ENCODE results near the gene CACNA2D4. TPM values are rescaled to one million over a fixed set of nuclear protein-coding genes. Genes with fewer than 3 reads are reported as not detected.

Gene CACNA2D4
- total and polyA plus RNA-seq, 8 donors = 1.5 to 6.5 (median 1.9) TPM

DNA sequence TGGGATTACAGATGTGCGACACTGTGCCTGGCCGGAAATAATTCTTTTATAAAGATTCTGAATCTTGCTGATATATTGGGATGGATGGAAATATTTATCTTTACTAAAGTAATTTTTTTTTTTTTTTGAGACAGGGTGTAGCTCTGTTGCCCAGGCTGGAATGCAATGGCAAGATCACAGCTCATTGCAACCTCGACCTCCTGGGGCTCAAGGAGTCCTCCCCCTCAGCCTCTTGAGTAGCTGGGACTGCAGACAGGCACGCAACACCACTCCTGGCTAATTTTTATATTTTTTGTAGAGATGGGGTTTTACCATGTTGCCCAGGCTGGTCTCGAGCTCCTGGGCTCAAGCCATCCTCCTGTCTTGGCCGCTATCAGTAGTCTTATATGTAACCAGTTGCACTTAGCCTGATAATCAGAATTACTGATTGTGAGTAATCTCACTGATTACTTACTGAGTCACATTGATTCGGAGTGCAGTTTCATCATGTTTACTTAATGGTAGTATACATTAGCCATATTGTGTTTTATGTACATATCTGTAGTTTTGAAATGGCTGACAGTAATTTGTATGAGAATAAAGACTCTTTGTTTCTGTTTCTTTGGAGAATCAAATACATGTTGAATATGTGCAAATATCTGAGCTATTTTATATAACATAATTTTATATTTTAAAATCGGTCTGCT, 148.5 kb downstream of the CACNA2D4 start:
- H3K27ac ChIP-seq = no peak overlapping the region
- H3K36me3 ChIP-seq = peaks cover 0 to 27% of the 10 kb centered on the region in 2 donors
- DNase-seq = no peak
- TF ChIP-seq, protein P1, sequence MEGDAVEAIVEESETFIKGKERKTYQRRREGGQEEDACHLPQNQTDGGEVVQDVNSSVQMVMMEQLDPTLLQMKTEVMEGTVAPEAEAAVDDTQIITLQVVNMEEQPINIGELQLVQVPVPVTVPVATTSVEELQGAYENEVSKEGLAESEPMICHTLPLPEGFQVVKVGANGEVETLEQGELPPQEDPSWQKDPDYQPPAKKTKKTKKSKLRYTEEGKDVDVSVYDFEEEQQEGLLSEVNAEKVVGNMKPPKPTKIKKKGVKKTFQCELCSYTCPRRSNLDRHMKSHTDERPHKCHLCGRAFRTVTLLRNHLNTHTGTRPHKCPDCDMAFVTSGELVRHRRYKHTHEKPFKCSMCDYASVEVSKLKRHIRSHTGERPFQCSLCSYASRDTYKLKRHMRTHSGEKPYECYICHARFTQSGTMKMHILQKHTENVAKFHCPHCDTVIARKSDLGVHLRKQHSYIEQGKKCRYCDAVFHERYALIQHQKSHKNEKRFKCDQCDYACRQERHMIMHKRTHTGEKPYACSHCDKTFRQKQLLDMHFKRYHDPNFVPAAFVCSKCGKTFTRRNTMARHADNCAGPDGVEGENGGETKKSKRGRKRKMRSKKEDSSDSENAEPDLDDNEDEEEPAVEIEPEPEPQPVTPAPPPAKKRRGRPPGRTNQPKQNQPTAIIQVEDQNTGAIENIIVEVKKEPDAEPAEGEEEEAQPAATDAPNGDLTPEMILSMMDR (IDR thresholded peaks at IDR 0.05) = no peak
- H3K9me3 ChIP-seq = no peaks in the 10 kb centered on the region
- peaks cover 0 to 15% of the 10 kb centered on the region in 2 donors for H3K4me1 ChIP-seq
- no peaks in the 10 kb centered on the region for H3K27me3 ChIP-seq
- ATAC-seq = no peak
- intact Hi-C loops (cut with DNase I) = no loop called here
- no peak overlapping the region for H3K4me3 ChIP-seq

DNA sequence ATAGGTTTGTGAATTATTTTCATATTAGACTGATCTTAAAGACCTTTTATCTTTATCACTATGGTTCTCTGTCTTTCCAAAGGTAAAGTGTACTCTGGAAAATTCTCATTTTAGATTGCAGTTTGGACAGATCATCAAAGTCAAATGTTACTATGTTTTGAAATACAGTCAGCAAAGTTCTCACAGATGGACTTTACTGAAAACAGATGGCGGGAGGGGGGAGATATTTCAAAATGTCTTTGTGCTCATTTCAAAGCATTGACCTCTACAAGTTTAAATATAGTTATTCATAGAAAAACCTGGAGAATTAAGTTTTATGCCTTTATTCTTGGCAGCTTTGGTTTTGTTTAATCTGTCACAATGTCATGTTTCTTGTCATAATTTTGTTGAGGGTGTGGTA, 149.8 kb downstream of the CACNA2D4 start:
- DNase-seq (no peak), ATAC-seq (no peak)
- Histone ChIP-seq H3K9me3 (no peaks in the 10 kb centered on the region), H3K4me3 (no peak overlapping the region), H3K36me3 (peaks cover 0 to 22% of the 10 kb centered on the region in 2 donors), H3K27me3 (no peaks in the 10 kb centered on the region), H3K4me1 (peaks cover 0 to 5% of the 10 kb centered on the region in 2 donors), H3K27ac (no peak overlapping the region)
- TF ChIP-seq, protein P1 (IDR thresholded peaks at IDR 0.05) = no peak
- intact Hi-C loops (cut with DNase I) = no loop called here

DNA sequence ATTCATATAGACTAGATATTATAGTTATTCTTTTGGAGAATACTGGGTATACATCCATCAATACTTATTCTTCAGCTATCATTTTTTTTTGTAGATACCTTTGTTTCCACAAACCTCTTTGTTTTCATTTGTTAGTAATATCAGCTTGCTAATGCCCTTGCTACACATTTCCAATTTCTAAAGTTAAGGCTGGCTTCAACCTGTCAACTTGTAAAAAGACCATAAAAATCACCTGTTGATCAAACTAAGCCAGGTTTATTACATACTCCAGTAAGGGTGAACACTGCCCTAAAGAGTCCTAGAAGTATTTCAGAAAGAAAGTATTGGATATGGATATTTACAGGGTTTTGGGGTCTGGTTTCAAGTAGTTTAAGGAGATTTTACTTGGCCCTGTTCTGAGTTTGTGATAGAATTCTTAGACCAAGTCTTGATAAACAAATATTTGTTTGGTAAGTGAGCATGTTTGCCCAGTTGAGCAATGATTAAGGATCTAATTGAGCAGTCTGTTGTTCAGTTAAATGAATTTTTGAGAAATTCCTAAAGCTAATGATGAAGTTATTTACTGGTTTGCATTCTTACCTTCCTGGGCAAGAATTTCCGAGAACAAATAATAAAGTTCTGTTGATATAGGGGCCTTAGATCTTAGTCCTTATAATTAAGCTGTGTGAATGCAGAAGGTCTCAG, 150.9 kb downstream of the CACNA2D4 start:
- H3K4me1 ChIP-seq = peaks cover 0 to 4% of the 10 kb centered on the region in 2 donors
- H3K27ac ChIP-seq = no peak overlapping the region
- ATAC-seq (no peak), DNase-seq (no peak)
- H3K4me3 ChIP-seq = no peak overlapping the region
- TF ChIP-seq, protein P1 (IDR thresholded peaks at IDR 0.05) = no peak
- intact Hi-C loops (cut with DNase I) = no loop called here
- H3K27me3 ChIP-seq = no peaks in the 10 kb centered on the region
- H3K9me3 ChIP-seq = no peaks in the 10 kb centered on the region
- H3K36me3 ChIP-seq = peaks cover 0 to 14% of the 10 kb centered on the region in 2 donors

DNA sequence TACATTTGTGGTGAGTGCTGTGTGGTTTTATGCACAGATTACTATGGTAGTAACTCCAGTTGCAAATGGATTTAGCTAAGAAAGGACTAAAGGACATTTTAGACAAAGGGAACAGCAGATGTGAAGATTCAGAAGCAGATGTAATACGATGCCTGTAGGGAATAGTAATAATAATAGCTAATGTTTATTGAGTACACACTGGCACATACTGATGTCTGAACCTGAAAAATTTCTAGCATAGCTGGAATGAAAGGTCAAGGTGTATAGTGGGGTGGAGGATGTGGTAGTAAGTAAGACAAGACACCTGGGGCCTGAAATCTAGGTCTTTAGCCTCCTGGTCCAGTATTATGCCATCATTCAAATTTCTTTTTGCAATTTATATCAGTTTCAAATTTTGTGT, 152.3 kb downstream of the CACNA2D4 start:
- intact Hi-C loops (cut with DNase I) = no loop called here
- DNase-seq = no peak
- ATAC-seq = no peak
- TF ChIP-seq, protein P1 (IDR thresholded peaks at IDR 0.05) = no peak
- Histone ChIP-seq H3K4me1 (peaks cover 0 to 13% of the 10 kb centered on the region in 2 donors), H3K4me3 (no peak overlapping the region), H3K9me3 (no peaks in the 10 kb centered on the region), H3K27ac (no peak overlapping the region), H3K36me3 (peaks cover 0 to 13% of the 10 kb centered on the region in 2 donors), H3K27me3 (no peaks in the 10 kb centered on the region)

DNA sequence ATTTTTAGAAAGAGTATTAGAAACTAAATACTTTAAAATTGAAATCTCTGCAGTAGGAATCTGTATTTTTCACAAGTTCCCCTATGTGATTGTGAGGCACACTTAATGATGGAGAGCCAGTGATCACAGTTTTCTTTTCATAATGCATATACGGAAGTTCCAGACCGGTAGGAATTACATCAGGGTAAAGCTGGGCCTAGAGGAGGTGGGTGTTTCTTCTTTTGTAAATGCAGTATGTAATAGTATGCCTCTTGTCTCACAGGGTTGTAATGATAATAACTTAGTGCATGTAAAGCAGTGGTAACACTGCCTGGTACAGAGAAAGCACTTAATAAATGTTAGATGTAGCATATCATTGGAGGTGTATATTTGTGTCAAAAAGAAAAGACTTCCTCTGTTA, 155.3 kb downstream of the CACNA2D4 start:
- H3K27me3 ChIP-seq = no peaks in the 10 kb centered on the region
- H3K4me1 ChIP-seq = peaks cover 0 to 33% of the 10 kb centered on the region in 2 donors
- ATAC-seq = no peak
- H3K27ac ChIP-seq = no peak overlapping the region
- intact Hi-C loops (cut with DNase I) = no loop called here
- H3K9me3 ChIP-seq = no peaks in the 10 kb centered on the region
- DNase-seq = no peak
- no peak overlapping the region for H3K4me3 ChIP-seq
- H3K36me3 ChIP-seq = peaks cover 0 to 20% of the 10 kb centered on the region in 2 donors
- TF ChIP-seq, protein P1 (IDR thresholded peaks at IDR 0.05) = no peak
